Gastrocnemius medialis (tissue), 4 donors: Measurements from ENCODE around the gene FUCA2.

Source experiments
- POLR2A ChIP-seq, 2 donors: fragments of 450-650 bp; IDR thresholded peaks; one replicate each; pipeline ENCODE4 v1.6.1; 2017; ENCODE audit warnings: antibody characterized with exemption in 2 of 2, mild to moderate bottlenecking in 2 of 2, moderate library complexity in 2 of 2
- TF ChIP-seq, protein P1 (sequence below), 5 experiments: fragments of 450-650 bp in 3 of 5; fragments of 200-600 bp in 2 of 5; sonication (generic) in 2 of 5; IDR thresholded peaks in 4 of 5; conservative IDR thresholded peaks in 1 of 5; 1 replicate in 4 of 5; 2 replicates in 1 of 5; pipeline ENCODE4 v1.5.1; 2016 to 2019; ENCODE audit warnings: antibody characterized with exemption in 5 of 5, mild to moderate bottlenecking in 3 of 5, moderate library complexity in 3 of 5

DNA sequence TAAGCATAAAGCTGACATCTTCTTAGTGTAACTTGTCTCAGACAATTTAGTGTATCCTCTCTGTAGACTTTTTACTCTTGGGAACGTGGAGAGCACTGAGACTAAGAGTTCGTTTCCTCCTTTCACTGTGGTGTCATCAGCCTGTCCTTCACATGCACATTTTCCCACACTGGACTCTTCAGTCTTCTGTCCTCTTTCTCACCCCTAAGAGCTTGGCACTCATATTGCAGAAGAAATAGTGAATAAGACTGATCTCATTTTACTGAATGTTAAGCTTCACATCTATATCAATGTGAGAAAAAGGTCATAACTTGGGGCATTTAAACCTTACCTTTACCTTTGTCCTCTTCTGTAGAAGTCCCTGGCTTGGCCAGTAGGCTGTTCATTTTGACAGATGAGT is 25.6 kb downstream of the FUCA2 start:
- TF ChIP-seq, protein P1, sequence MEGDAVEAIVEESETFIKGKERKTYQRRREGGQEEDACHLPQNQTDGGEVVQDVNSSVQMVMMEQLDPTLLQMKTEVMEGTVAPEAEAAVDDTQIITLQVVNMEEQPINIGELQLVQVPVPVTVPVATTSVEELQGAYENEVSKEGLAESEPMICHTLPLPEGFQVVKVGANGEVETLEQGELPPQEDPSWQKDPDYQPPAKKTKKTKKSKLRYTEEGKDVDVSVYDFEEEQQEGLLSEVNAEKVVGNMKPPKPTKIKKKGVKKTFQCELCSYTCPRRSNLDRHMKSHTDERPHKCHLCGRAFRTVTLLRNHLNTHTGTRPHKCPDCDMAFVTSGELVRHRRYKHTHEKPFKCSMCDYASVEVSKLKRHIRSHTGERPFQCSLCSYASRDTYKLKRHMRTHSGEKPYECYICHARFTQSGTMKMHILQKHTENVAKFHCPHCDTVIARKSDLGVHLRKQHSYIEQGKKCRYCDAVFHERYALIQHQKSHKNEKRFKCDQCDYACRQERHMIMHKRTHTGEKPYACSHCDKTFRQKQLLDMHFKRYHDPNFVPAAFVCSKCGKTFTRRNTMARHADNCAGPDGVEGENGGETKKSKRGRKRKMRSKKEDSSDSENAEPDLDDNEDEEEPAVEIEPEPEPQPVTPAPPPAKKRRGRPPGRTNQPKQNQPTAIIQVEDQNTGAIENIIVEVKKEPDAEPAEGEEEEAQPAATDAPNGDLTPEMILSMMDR (IDR thresholded peaks at IDR 0.05 in 4 of 5, conservative IDR thresholded peaks at IDR 0.05 in 1 of 5) = no peak
- no peak for TF ChIP-seq POLR2A (IDR thresholded peaks at IDR 0.05)
